Thyroid gland (tissue), 4 donors: ENCODE data around the gene URM1.

ENCODE experiments used
- CTCF ChIP-seq, 6 experiments: fragments of 200-600 bp in 3 of 6; fragments of 450-650 bp in 3 of 6; sonication (generic) in 3 of 6; IDR thresholded peaks; one replicate each; pipeline ENCODE4 v1.5.1; 2016 to 2019; ENCODE audit warnings: antibody characterized with exemption in 6 of 6, mild to moderate bottlenecking in 2 of 6, inconsistent platforms in 1 of 6, moderate library complexity in 1 of 6
- POLR2A ChIP-seq, 2 donors: fragments of 450-650 bp; IDR thresholded peaks; one replicate each; pipeline ENCODE4 v1.6.1; 2017; ENCODE audit warnings: antibody characterized with exemption in 2 of 2, mild to moderate bottlenecking in 2 of 2, moderate library complexity in 1 of 2

- no peak for TF ChIP-seq CTCF (IDR thresholded peaks at IDR 0.05)
- TF ChIP-seq POLR2A (IDR thresholded peaks at IDR 0.05), result no peak
Measured at GRCh38 chr9:128358090-128358489, 13.1 kb upstream of the URM1 start.
